Heart left ventricle (tissue), 16 donors: Measurements from ENCODE around the gene PXYLP1. TPM values are rescaled to one million over a fixed set of nuclear protein-coding genes. Genes with fewer than 3 reads are reported as not detected.

Experiments
- ATAC-seq, 4 donors: fragments of 200-7000 bp; cut with Tn5 transposase; one replicate each; pipeline ENCODE4 v1.9.1; 2020 to 2022; ENCODE audit warnings: moderate library complexity in 4 of 4, mild to moderate bottlenecking in 3 of 4, moderate number of reproducible peaks in 1 of 4
- DNase-seq, 5 donors: peaks; one replicate each; pipeline ENCODE4 v3.0.0-alpha.2; 2020
- H3K27ac ChIP-seq, 12 donors: fragments of 200-600 bp; sonication (generic) in 4 of 12; one replicate each; pipeline versions ENCODE4 v1.5.0 to v1.8.0; 2016 to 2022; ENCODE audit warnings: mild to moderate bottlenecking in 2 of 12
- H3K27me3 ChIP-seq, 9 donors: fragments of 200-600 bp; sonication (generic) in 2 of 9; one replicate each; pipeline versions ENCODE4 v1.5.1 to v1.8.0; 2016 to 2022; ENCODE audit warnings: mild to moderate bottlenecking in 3 of 9
- H3K36me3 ChIP-seq, 9 donors: fragments of 200-600 bp; sonication (generic) in 2 of 9; one replicate each; pipeline versions ENCODE4 v1.5.0 to v1.8.0; 2018 to 2022; ENCODE audit warnings: mild to moderate bottlenecking in 2 of 9
- H3K4me1 ChIP-seq, 12 donors: fragments of 200-600 bp; sonication (generic) in 4 of 12; one replicate each; pipeline versions ENCODE4 v1.5.0 to v1.8.0; 2016 to 2022; ENCODE audit warnings: mild to moderate bottlenecking in 3 of 12
- H3K4me3 ChIP-seq, 12 donors: fragments of 200-600 bp; sonication (generic) in 4 of 12; one replicate each; pipeline versions ENCODE4 v1.5.0 to v1.8.0; 2017 to 2022; ENCODE audit warnings: mild to moderate bottlenecking in 9 of 12, moderate library complexity in 4 of 12
- H3K9me3 ChIP-seq, 12 donors: fragments of 200-600 bp; sonication (generic) in 4 of 12; one replicate each; pipeline versions ENCODE4 v1.5.0 to v1.8.0; 2016 to 2022; ENCODE audit warnings: mild to moderate bottlenecking in 1 of 12
- CTCF ChIP-seq, 12 donors: fragments of 200-600 bp; sonication (generic) in 4 of 12; IDR thresholded peaks; one replicate each; pipeline versions ENCODE4 v1.5.0 to v1.8.0; 2018 to 2022; ENCODE audit warnings: antibody characterized with exemption in 12 of 12, mild to moderate bottlenecking in 5 of 12
- POLR2A ChIP-seq, 2 donors: fragments of 450-650 bp; IDR thresholded peaks; one replicate each; pipeline ENCODE4 v1.6.1; 2017; ENCODE audit warnings: antibody characterized with exemption in 2 of 2, mild to moderate bottlenecking in 2 of 2, moderate library complexity in 2 of 2
- WGBS, 4 donors: extraction: QIAGEN DNeasy Blood & Tissue Kit in 2 of 4; methylation state at CpG; one replicate each; pipeline versions ENCODE4 v1.1.5 to v1.1.7; 2013 to 2018; 5-methylcytosine and 5-hydroxymethylcytosine counted together
- intact Hi-C, 10 donors: fragments of 100-400 bp; cut with DNase I; formaldehyde crosslinking; loops; one replicate each; pipeline versions ENCODE4 v1.11.1 to v1.14.2; 2022
- polyA plus RNA-seq, 2 donors: library from polyadenylated mRNA; stranded (reverse); fragments of 200-250 nt; gene quantifications; one replicate each; pipeline ENCODE4 v1.2.3, GENCODE V29; 2013
- total RNA-seq, 9 donors: library from RNA; depleted of rRNA in 2 of 9; stranded (reverse); fragments of >200 nt in 2 of 9; fragmentation: NEBNext Ultra II Directional in 3 of 9; extraction: Animal tissue kit (Norgen Biotek cat#: 25700) in 3 of 9; gene quantifications; one replicate each; pipeline versions ENCODE4 v1.1.0 to v1.2.4, GENCODE V29; 2016 to 2023
- donor health status: ischemic (EF 13 %, LVEDD 7.1; RV severe dilation, severe dysfunction).
- donor health status: healthy with polysubstance abuse.
- donor health status: DM: no; HTN: yes; CAD: no.
- donor health status: DM: no; HTN: no; CAD: no.
- donor health status: ischemic (EF 25% LVEDD 6.9; RV normal size, moderate dysfunction).
- donor health status: ischemic (EF 25% LVEDD 5.7; RV mildly dilated, moderate dysfunction).
- donor health status: healthy.
- donor health status: DM: yes; HTN: yes; CAD: no.
- donor health status: ischemic (EF 35%, LVEDD 5.7; RV mildly dilated, moderate dysfunction).
- donor health status: nonischemic (EF 11% LVEDD 7.7; RV severe dilation, severe dysfunction).
- donor health status: DM: yes; HTN: yes; CAD: no.
- donor health status: PGD.
- donor health status: ischemic (EF 29% LVEDD 5.4; RV normal size, mild dysfunction).
- donor health status: nonischemic (EF 23%, LVEDD 6.1; RV moderate dilation, normal function).

Gene PXYLP1
- total and polyA plus RNA-seq, 11 donors = 7.3 to 30.6 (median 21.2) TPM

DNA sequence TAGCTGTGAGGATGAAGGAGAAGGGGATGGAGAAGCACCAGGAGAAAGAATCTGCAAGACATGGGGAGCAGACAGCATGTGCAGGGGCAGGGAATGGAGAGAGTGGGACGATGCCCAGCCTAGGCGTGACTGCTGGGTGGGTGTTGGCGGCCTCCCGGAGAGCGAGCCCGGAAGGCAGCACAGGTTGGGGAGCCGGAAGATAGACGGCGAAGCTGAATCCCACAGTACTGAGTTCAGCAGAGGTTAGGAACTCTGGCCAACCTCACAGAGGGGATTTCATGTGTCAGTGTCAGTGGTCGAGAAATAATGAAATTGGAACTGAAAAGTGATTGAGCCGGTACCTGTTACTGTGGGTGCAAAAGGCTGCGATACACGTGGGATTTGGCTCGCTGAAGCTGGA, 55.2 kb downstream of the PXYLP1 start:
- WGBS, 4 donors = 92 to 95% (median 94%) methylated on average over 14 of the region's 14 CpGs
- ATAC-seq = no peak

DNA sequence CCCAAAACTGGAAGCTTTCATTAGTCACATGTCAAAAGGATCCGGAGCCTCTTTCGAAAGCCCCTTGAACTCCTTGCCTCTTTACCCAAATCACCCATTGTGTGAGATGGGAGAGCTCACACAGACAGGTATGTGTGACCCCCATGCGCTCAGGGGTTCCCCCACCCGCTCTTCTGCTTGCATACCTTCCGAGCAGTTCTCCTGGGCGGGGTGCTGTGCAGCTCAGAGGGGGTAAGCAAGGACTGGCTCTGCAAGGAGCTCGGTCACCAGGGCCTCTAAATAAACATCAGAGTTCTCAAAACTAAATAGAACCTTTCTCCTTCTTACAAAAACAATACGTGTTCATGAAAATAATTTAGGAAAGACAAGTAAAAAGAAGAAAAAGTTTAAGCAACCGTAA, 55.7 kb downstream of the PXYLP1 start:
- peaks cover 0 to 46% (median 26%) of the 10 kb centered on the region in 9 donors for H3K36me3 ChIP-seq
- H3K4me3 ChIP-seq = no peak overlapping the region
- ATAC-seq (no peak), DNase-seq (no peak)
- intact Hi-C loops = no loop called here
- H3K27ac ChIP-seq = no peak overlapping the region
- H3K4me1 ChIP-seq = peaks cover 0 to 22% (median 9%) of the 10 kb centered on the region in 12 donors
- TF ChIP-seq CTCF (IDR thresholded peaks at IDR 0.05) (no peak), POLR2A (IDR thresholded peaks at IDR 0.05) (no peak)
- no peaks in the 10 kb centered on the region for H3K27me3 ChIP-seq
- WGBS, 4 donors = 90 to 94% (median 93%) methylated on average over 9 of the region's 9 CpGs
- no peaks in the 10 kb centered on the region for H3K9me3 ChIP-seq

More for the DNA sequence above, 55.2 kb downstream of the PXYLP1 start:
- no peak overlapping the region for H3K4me3 ChIP-seq
- no peak for TF ChIP-seq POLR2A (IDR thresholded peaks at IDR 0.05)
- no peak for TF ChIP-seq CTCF (IDR thresholded peaks at IDR 0.05)
- no peak overlapping the region for H3K27ac ChIP-seq
- H3K4me1 ChIP-seq = peaks cover 0 to 17% (median 5%) of the 10 kb centered on the region in 12 donors
- DNase-seq = no peak
- intact Hi-C loops = no loop called here
- peaks cover 0 to 47% (median 26%) of the 10 kb centered on the region in 9 donors for H3K36me3 ChIP-seq
- no peaks in the 10 kb centered on the region for H3K9me3 ChIP-seq
- H3K27me3 ChIP-seq = no peaks in the 10 kb centered on the region

DNA sequence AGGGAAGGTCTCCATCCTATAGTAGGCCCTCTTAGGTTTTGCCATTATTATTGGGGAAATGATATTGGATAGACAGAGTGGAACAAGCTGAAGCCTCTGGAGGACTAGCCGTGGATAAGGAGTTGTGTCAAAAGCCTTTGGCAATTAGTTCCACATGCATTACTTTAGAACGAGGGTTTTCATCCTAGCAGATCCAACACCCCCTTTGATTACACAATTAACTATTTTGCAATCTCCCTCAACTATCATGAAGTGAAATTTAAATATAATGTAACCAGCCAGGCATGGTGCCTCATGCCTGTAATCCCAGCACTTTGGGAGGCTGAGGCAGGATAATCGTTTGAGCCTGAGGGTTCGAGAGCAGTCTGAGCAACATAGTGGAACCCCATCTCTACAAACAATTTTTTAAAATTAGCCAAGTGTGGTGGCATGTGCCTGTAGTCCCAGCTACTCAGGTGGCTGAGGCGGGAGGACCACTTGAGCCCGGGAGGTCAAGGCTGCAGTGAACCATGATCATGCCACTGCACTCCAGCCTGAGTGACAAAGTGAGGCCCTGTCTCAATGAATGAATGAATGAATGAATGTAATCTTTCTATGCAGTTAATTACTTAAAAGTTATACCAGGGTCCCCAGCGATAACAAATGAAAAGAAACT, 56.8 kb downstream of the PXYLP1 start:
- H3K4me1 ChIP-seq = peaks cover 0 to 31% (median 17%) of the 10 kb centered on the region in 12 donors
- ATAC-seq (no peak), DNase-seq (no peak)
- H3K27ac ChIP-seq = no peak overlapping the region
- peaks cover 0 to 46% (median 26%) of the 10 kb centered on the region in 9 donors for H3K36me3 ChIP-seq
- no peaks in the 10 kb centered on the region for H3K27me3 ChIP-seq
- TF ChIP-seq CTCF (IDR thresholded peaks at IDR 0.05) (no peak), POLR2A (IDR thresholded peaks at IDR 0.05) (no peak)
- WGBS, 4 donors = 91 to 95% (median 91%) methylated on average over 7 of the region's 7 CpGs
- no peak overlapping the region for H3K4me3 ChIP-seq
- intact Hi-C loops = no loop called here
- H3K9me3 ChIP-seq = no peaks in the 10 kb centered on the region

- no peak for DNase-seq
- no peak for ATAC-seq
- intact Hi-C loops = no loop called here
- H3K4me3 ChIP-seq = no peak overlapping the region
- H3K9me3 ChIP-seq = no peaks in the 10 kb centered on the region
- H3K27ac ChIP-seq = no peak overlapping the region
- TF ChIP-seq POLR2A (IDR thresholded peaks at IDR 0.05) = no peak
- TF ChIP-seq CTCF (IDR thresholded peaks at IDR 0.05) = no peak
- H3K4me1 ChIP-seq = peaks cover 0 to 32% (median 22%) of the 10 kb centered on the region in 12 donors
- 30 to 48% (median 36%) methylated on average over 2 of the region's 2 CpGs for WGBS, 4 donors
- peaks cover 0 to 43% (median 23%) of the 10 kb centered on the region in 9 donors for H3K36me3 ChIP-seq
- no peaks in the 10 kb centered on the region for H3K27me3 ChIP-seq
Observed at GRCh38 chr3:141289228-141289772, 57.7 kb downstream of the PXYLP1 start.
